ENCODE results near the gene KCTD16. TPM values are rescaled to one million over a fixed set of nuclear protein-coding genes. Genes with fewer than 3 reads are reported as not detected.

The KCTD16 gene
- total and polyA plus RNA-seq, 2 experiments from 2014 or later, result 0.45 to 3.4 TPM

- WGBS (ENCODE audit: low lambda C conversion rate, missing lambda C conversion rate), result 91% methylated on average over 4 of the region's 4 CpGs
- no peak for TF ChIP-seq EZH2 (IDR thresholded peaks at IDR 0.05; ENCODE audit: borderline replicate concordance)
- TF ChIP-seq CTCF (IDR thresholded peaks at IDR 0.05; ENCODE audit: poor library complexity), result no peak
- no peak for TF ChIP-seq EZH2phosphoT487 (IDR thresholded peaks at IDR 0.05; ENCODE audit: low read depth, severe bottlenecking, unreplicated experiment)
- no peak overlapping the region for H2AFZ ChIP-seq
- H3K4me1 ChIP-seq (ENCODE audit: insufficient read depth), result peaks cover 4% of the 10 kb centered on the region
- peak overlapping the region; percentile 66 for H3K27ac ChIP-seq
- no peaks in the 10 kb centered on the region for H4K20me1 ChIP-seq (ENCODE audit: insufficient read depth, poor library complexity, severe bottlenecking)
- H3K9me3 ChIP-seq (ENCODE audit: low read depth), result no peaks in the 10 kb centered on the region
- H3K9me2 ChIP-seq (replicated peaks; ENCODE audit: insufficient read depth), result no peaks in the 10 kb centered on the region
- H3K79me2 ChIP-seq, result no peaks in the 10 kb centered on the region
- no peaks in the 10 kb centered on the region for H3K27me3 ChIP-seq
- H3K36me3 ChIP-seq (replicated peaks; ENCODE audit: insufficient read depth, low read depth), result no peaks in the 10 kb centered on the region
- no peak overlapping the region for H3K4me3 ChIP-seq
- no peak overlapping the region for H3K4me2 ChIP-seq
- DNase-seq (ENCODE audit: low spot score), result no peak
Measured at GRCh38 chr5:144433140-144433822, 262.6 kb downstream of the KCTD16 start.

- Histone ChIP-seq H3K79me2 (no peaks in the 10 kb centered on the region), H3K4me2 (no peak overlapping the region), H3K27ac (peak overlapping the region; percentile 66), H3K4me3 (no peak overlapping the region), H3K27me3 (no peaks in the 10 kb centered on the region), H2AFZ (no peak overlapping the region), H3K36me3 (replicated peaks; ENCODE audit: insufficient read depth, low read depth) (no peaks in the 10 kb centered on the region), H4K20me1 (ENCODE audit: insufficient read depth, poor library complexity, severe bottlenecking) (no peaks in the 10 kb centered on the region), H3K4me1 (ENCODE audit: insufficient read depth) (peaks cover 4% of the 10 kb centered on the region), H3K9me3 (ENCODE audit: low read depth) (no peaks in the 10 kb centered on the region), H3K9me2 (replicated peaks; ENCODE audit: insufficient read depth) (no peaks in the 10 kb centered on the region)
- 53% methylated on average over 3 of the region's 3 CpGs for WGBS (ENCODE audit: low lambda C conversion rate, missing lambda C conversion rate)
- TF ChIP-seq EZH2 (IDR thresholded peaks at IDR 0.05; ENCODE audit: borderline replicate concordance) (no peak), EZH2phosphoT487 (IDR thresholded peaks at IDR 0.05; ENCODE audit: low read depth, severe bottlenecking, unreplicated experiment) (no peak), CTCF (IDR thresholded peaks at IDR 0.05; ENCODE audit: poor library complexity) (no peak)
- DNase-seq (ENCODE audit: low spot score), result peak; percentile 26
Measured at GRCh38 chr5:144433893-144434292, 263.2 kb downstream of the KCTD16 start.

- no peaks in the 10 kb centered on the region for H3K36me3 ChIP-seq (replicated peaks; ENCODE audit: insufficient read depth, low read depth)
- no peaks in the 10 kb centered on the region for H3K9me2 ChIP-seq (replicated peaks; ENCODE audit: insufficient read depth)
- H3K4me3 ChIP-seq, result no peak overlapping the region
- H2AFZ ChIP-seq, result no peak overlapping the region
- WGBS (ENCODE audit: low lambda C conversion rate, missing lambda C conversion rate), result 72% methylated on average over 1 of the region's 1 CpG
- H3K79me2 ChIP-seq, result no peaks in the 10 kb centered on the region
- H3K4me2 ChIP-seq, result no peak overlapping the region
- H3K4me1 ChIP-seq (ENCODE audit: insufficient read depth), result peaks cover 4% of the 10 kb centered on the region
- H4K20me1 ChIP-seq (ENCODE audit: insufficient read depth, poor library complexity, severe bottlenecking), result no peaks in the 10 kb centered on the region
- H3K27me3 ChIP-seq, result no peaks in the 10 kb centered on the region
- no peak for DNase-seq (ENCODE audit: low spot score)
- H3K9me3 ChIP-seq (ENCODE audit: low read depth), result no peaks in the 10 kb centered on the region
- TF ChIP-seq EZH2phosphoT487 (IDR thresholded peaks at IDR 0.05; ENCODE audit: low read depth, severe bottlenecking, unreplicated experiment), result no peak
- TF ChIP-seq CTCF (IDR thresholded peaks at IDR 0.05; ENCODE audit: poor library complexity), result no peak
- no peak for TF ChIP-seq EZH2 (IDR thresholded peaks at IDR 0.05; ENCODE audit: borderline replicate concordance)
- H3K27ac ChIP-seq, result no peak overlapping the region
Measured at GRCh38 chr5:144436007-144436406, 265.3 kb downstream of the KCTD16 start.
